HG03103 (cell line): ENCODE results near the gene ZBTB2.
"Not testable (repeated sequence)": the region's sequence is repeated elsewhere in the genome, so short reads cannot be mapped to it uniquely, and the experiment has no call there.

ENCODE experiments used
- ATAC-seq: cut with Tn5 transposase; IDR thresholded peaks from one replicate; pipeline ENCODE4 v1.9.1; 2021; ENCODE audit warnings: low read depth; ENCODE audit not compliant: unreplicated experiment

ZBTB2 gene

DNA sequence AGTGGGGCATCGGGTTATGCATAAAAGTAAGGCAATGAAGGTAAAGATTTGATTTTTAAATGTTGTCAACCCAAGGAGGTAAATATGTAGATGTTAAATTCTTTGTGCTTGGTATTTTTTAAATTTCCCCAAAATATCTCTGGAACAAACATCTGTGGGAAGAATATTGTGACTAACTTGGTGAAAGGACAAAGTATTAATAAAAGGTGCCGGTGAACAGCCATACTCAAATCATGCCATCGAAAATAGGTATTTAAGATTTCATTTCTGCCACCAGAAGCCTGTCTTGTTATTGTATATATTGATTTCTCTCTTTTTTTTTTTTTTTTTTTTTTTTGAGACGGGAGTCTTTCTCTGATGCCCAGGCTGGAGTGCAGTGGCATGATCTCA is 12.6 kb upstream of the ZBTB2 start:
- no peak for ATAC-seq

DNA sequence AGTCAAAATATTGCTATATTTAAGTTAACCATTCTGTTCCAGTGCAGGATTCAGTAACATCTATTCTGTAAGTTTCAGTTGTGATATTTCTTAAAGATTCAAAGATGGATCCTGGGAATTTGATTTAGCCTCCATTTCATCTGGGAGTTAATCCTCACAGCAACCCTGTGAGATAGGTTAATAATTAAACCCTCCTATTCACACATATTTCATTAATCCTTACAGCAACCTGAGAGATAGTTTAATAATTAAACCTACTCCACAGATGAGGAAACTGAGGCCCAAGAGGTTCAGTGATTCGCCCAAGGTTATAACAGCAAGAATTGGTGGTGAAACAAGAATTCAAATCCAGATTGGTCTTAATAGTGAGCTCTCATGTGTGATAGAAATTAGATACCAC is 10.9 kb upstream of the ZBTB2 start:
- ATAC-seq, result no peak

DNA sequence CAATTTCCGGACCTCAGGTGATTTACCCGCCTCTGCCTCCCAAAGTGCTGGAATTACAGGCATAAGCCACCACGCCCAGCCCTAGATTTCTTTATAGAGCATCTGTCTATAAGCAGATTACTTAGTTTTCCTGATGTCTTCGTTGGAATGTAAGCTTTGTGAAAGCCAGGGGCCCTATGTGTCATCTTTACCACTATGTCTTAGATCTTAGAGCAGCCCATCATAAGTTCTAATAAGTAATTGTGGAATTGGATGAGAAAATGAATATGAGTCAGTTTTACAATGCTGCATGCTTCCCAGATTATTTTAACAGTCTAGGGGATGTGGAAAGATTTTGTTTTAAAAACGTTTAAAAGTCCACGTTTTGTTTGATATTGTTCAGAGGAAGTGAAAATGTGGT is 9.1 kb upstream of the ZBTB2 start:
- ATAC-seq, result no peak

DNA sequence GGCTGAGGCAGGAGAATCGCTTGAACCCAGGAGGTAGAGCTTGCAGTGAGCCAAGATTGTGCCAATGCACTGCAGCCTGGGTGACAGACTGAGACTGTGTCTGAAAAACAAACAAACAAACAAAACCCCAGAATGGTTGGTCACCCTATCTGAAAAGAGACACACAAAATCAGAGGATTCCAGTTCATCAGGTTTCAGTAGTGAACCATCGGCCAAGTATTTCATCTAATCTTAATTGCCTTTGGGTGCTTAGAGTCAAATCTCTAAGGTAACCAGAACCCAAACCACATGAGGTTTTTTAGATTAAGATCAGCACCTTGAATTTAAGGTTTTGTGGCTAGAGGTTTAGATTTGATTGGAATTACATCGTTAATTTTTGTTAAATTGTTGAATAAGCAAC is 8.3 kb upstream of the ZBTB2 start:
- ATAC-seq, result no peak

DNA sequence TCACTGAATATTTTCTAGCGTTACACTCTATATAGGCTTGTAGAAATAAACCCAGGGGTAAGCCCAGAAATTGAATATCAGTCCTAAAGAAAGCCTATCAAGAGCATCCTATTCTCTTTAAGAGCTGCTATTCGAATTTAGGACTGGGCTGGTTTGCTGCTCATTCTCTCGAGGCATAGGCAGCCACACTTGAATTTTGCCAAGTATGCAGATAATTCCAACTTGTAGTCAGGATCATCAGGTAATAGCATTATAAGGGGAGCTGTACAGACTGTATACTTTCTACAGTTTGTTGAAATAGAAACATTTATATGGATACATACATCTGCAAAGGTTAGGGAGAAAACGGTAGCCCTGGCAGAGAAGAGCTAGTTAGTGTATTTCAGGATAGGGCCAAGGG is 2.1 kb upstream of the ZBTB2 start:
- ATAC-seq, result no peak

DNA sequence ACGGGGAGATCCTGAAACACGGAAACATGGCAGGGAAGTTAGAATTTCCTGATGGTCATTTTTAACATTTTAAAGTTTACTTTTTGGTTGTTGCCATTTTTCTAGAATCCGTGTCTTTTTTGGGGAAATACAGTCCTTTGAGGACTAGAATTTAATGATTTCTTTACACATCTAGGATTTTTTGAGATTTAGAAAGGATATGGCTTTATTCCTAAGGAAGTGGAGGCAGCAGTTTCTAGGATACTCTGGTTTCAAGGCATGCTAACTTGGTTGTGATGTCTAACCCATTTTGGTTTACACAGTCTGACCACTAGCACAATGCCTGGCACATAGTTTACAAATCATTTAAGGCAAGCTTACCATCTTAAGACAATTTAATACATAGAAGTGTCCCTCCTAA is 1.1 kb upstream of the ZBTB2 start:
- ATAC-seq, result no peak

DNA sequence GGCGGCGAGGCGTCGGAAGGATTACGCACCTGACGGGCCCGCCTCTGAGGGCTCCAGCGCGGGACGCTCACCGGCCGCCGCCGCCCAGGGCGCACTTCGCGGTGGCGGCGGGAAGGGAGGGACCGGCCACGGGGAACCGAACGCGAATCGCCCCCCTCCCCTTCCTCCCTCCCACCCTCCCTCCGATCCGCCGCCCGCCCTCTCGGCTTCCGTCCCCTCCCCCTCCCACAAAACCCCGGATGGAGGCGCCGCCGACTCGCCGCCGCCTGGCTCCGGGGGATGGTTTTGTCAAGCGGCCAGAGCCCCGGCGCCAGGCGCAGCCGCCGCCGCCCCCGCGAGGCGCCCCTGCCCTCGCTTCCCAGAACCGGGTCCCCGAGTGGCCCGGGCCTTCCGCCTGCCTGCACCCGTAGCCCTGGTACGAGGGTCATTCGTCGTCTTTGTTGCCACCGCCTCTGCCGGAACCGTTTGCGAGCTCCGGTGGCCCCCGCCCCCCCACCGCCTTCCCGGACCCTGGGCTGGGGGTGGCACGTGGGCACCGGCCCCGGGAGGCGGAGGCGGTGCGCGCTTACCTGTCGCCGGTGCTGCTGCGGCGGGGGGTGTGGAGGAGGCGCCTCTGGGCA is 398 bp downstream of the ZBTB2 start:
- ATAC-seq, result peak; percentile 4

DNA sequence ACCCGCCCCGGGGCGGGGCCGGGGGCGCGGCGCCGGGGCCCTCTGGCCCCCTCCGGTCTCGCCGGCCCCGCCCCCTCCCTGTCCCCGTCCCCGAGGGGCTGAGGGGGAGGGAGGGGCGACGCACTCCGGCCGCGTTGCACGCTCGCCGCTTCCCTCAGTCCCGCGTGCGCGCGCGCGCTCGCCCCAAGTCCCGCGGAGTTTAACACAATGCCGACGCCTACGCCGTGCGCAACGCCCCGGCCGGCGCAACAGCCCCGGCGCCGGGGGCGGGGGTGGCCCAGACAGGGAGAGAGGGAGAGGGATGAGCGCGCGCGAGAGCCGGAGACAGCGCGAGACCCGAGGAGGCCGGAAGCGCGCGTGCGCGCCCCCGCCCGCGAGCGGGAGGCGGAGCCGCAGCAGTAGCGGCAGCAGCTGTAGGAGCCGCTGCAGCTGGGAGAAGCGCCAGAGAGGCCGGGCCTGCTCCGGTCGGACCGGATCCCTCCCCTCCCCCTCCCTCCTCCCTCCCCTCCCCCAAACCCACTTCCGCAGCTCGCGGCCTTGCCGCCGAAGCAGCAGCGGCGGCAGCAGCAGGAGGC is 996 bp downstream of the ZBTB2 start:
- peak; percentile 75 for ATAC-seq

DNA sequence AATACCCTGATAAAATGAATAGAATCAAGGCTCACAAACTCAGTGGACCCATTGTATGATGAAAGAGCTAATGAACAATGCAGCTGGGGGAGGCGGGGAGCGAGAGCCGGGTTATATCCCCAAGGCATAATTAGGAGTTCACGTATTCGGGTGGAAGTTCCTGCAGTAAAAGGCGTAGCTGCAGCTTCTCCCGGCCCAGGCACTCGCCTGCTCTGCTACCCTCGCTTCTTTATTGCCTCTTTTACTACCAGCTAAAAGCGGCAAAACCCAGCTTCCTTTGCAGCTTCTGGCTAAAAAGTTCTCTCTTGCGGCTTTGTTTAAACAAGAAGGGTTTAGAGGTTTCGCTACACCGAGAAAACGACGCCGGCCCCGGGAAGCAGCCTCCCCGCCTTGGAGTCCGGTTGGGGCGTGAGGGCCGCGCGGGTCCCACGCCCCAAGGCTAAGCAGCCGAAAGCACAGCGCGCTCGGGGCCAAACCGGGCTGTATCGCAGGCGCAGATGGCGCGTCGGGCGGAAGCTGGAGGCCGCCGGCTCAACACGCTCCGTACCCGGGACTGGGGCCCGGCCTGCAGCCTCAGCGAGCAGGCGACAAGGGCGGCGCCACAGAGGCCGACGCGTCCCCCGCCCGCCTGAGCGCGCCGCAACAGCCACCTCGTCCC is 1.6 kb downstream of the ZBTB2 start:
- ATAC-seq, result peak; percentile 52

DNA sequence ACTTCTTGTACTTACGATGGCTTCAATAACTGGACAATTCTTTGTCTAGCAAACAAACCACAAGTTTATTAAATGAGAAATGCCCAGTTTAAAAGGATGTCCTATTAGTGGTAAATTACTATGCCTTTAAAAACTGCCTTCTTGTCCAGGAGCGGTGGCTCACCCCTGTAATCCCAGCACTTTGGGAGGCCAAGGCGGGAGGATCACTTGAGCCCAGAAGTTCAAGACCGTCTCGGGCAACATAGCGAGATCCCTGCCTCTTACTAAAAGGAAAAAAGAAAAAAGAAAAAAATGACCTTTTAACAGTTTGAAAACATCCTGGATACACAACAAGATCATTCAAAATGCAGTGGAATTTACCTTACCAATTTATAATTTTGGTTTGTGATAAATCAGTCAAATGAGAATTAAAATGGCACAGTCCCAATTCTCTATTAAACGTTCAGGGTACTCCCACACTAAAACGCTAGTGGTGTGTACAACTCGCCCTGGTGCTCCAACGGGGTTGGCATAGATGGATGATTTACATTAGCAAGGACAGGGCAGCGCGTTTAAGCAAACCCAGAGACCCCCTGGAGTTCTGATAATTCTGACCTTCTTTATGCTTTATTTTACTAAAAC is 2.3 kb downstream of the ZBTB2 start:
- no peak for ATAC-seq

DNA sequence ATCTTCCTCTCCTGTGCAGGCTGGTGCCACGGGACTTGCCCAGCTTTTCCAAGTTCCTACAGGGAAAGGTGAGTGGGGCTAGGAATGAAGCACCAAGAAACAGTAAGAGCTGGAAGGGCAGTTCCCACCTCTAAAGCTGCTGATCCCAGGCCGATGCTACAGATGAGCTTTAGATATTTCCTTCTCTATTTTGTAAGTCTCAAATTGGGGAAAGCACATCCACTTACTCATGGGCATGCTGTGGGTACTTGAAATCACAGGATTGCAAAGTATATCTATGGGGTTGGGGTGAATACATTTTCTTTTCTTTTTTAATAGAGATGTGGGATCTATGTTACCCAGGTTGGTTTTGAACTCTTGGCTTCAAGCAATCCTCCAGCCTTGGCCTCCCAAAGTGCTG is 3.1 kb downstream of the ZBTB2 start:
- no peak for ATAC-seq

DNA sequence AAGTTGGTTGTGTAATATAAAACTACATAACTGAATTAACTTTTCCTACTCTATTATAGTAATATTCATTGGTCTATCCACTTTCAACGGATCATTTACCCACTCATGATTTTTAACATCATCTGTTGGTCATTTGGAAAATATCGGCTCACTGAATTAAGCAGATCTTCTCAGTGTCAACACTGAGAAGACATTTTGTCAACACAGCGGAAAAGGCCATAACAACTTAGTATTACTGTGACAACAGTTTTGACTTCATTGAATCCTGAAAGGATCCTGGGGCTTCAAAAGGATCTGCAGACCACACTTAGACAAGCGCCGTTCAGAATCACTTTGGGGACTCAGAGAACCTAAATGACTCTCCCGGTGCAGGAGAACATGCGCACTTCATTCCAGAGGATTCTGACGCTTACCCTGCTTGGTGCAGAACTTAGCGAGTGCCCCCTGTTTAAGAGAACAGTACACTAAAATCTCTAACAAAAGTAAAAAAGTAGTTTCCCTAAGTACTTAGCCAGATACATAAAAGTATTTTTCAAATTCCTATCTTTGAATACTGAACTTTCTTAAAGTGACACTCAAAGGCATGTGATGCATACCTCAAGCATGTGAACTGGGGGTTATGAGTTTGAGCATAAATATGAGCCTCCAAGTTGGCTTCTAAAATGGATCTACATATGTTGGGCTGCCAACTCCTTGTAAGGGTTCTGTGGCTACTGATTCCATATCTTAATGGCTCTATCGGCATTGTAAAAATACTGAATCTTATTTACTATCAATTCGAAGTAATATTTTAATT is 4.0 kb downstream of the ZBTB2 start:
- ATAC-seq, result no peak

DNA sequence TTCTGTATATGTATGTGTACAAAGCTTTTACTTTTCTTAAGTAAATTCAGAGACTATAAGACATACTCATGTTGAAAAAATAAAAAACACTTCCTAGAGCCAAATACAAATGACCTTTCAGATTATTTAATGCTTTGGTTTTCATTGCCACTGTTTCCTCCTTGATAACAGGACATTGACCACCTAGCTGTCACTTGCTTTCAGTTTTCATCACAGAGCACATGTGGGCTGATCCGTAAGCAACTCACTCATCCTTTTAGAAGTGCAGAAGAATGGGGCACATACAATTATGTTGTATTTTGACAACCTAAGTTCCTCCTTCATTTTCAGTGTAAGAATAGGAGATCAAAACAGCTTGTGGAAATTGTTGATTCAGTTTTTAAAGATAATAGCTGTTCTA is 6.2 kb downstream of the ZBTB2 start:
- ATAC-seq, result no peak

DNA sequence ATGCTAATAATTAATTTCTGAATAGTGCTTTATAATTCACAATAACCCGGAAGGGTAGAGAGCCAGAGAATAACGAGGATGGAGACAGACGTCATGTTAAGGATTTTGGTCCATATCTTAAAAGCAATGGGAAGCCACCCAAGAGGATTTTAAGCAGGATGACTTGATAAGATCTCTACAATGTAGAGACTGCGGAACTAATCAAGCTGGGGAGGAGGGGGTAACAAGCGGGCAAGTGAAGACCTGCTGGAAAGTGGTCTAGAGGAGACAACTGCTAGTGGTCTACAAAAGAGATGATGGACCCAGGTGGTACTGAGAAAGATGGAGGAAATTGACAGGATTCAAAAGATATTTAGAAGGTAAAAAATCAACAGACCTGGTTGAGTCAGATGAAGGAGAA is 7.2 kb downstream of the ZBTB2 start:
- ATAC-seq, result no peak

DNA sequence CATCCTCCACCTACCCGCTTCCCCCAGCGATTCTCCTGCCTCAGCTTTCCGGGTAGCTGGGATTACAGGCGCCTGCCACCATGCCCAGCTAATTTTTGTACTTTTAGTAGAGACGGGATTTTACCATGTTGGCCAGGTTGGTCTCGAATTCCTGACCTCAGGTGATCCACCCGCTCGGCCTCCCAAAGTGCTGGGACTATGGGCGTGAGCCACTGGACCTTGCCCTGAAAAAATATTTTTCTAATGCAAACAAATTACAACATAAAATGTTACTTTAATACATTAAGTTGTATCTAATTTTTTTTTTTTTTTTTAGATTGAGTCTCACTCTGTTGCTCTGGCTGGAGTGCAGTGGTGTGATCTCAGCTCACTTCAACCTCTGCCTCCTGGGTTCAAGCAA is 8.7 kb downstream of the ZBTB2 start:
- ATAC-seq, result not testable (repeated sequence)

DNA sequence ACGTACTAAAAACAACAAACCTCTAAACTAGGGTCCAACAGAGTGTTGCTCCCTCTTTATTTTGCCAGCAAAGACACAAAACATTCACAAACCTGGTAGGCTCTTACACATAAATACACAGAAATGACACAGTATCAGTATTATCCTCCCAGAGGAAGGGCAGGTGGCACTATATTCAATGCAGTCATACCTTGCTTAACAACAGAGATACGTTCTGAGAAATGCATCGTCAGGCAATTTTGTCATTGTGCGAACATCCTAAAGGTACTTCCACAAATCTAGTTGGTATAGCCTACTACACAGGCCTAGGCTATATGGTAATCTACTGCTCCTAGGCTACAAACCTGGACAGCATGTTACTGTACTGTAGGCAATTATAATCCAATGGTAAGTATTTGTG is 9.6 kb downstream of the ZBTB2 start:
- no peak for ATAC-seq

DNA sequence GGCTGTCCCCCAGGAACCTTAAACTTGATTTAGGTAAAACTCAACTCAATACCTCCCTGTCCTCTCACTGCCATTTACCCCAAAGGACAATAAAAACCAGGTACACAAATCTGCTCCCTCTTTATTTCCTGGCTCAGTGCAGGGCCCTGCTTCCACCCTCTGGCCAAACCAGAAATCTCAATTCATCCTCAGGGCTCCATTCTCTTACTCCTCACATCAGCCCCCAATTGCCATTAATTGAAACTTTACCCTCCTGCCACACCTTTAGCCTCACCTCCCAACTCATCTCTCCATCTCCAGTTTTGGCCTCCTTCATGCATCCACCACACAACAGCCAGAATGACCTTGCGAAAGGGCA is 10.5 kb downstream of the ZBTB2 start:
- ATAC-seq, result peak; percentile 2

DNA sequence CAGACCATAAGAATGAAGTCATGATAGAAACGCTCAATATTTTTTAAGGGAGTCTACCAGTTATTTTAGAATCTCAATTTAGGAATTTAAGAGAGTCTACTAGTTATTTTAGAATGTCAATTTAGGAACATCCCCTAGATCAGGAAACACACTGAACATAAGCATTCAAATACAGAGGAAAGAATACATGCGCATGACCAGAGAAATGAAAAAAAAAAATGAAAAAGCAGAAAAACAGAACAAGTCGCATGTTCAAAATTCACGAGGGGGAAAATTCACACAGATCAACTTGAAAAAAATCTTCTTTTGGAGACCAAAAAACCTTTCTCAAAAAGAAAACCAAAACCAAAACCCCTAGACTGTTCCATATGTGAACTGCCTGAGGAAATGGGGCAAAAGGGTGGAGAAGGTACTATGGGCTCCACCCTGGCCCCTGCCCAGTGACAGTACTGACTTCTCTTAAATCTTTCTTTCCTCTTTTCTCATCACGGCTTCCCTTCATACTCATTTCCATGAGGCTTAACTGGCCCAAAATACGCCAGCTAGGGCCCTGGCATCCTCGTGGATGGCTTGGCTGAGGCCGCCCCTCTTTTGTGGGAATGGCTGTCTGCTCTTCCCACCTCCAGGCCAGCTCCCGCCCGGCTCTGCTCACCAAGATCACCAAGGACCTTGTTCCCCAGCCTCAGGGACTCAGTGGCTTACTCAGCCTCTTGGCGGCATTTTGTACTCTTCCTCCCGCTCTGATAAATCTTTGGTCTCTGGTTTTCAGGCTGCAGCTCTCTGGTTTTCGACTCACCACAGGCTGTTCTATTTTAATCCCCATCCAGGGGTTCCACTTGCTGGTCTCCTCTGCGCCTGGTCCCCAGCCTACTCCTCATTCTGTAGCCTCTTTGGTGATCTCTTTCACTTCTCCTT is 11.2 kb downstream of the ZBTB2 start:
- peak; percentile 44 for ATAC-seq

DNA sequence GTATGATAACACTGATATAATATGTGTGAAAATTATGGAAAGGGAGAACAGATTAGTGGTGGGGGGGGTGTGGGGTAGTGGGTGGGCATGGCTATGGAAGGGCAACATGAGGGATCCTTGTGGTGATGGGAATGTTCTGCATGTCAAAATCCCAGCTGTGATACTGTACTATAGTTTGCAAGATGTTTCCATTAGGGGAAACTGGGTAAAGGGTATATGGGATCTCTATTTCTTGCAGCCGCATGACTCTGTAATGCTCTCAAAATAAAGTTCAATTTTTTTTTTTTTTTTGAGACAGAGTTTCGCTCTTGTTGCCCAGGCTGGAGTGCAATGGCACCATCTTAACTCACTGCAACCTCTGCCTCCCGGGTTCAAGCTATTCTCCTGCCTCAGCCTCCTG is 14.3 kb downstream of the ZBTB2 start:
- ATAC-seq, result no peak

DNA sequence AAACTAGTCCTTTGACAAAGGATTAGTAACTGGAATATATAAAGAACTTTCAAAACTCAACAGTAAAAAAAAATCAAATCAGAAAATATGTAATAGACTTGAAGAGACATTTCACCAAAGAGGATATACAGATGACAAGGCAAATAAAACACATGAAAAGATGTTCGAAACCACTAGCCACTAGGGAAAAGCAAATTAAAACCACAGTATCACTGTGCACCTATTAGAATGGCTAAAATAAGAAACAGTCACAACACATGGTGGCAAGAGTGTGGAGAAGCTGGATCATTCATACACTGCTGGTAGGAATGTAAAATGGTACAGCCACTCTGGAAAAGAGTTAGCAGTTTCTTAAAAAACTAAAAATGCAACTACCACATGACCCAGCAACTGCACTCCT is 14.9 kb downstream of the ZBTB2 start:
- no peak for ATAC-seq
